Measurements from ENCODE around the gene LIN54.
A peak's percentile ranks its signal among the peaks of the same experiment; 100 is the strongest.

Gene LIN54

GRCh38 chr4:83012200-83012686 lies 1.6 kb upstream of the LIN54 start:
- TF ChIP-seq CSDC2 (CRISPR knock-in tag; IDR thresholded peaks at IDR 0.05) (no peak), PPARA (CRISPR knock-in tag; IDR thresholded peaks at IDR 0.05; ENCODE audit: borderline replicate concordance) (no peak), POU6F1 (CRISPR knock-in tag; IDR thresholded peaks at IDR 0.05; ENCODE audit: borderline replicate concordance, low read depth) (no peak), ZNF70 (CRISPR knock-in tag; IDR thresholded peaks at IDR 0.05) (no peak), ESRRG (CRISPR knock-in tag; IDR thresholded peaks at IDR 0.05) (no peak), ISL1 (CRISPR knock-in tag; IDR thresholded peaks at IDR 0.05) (no peak), CSRNP3 (CRISPR knock-in tag; IDR thresholded peaks at IDR 0.05) (no peak), ZC3H10 (CRISPR knock-in tag; IDR thresholded peaks at IDR 0.05) (no peak), OSR1 (CRISPR knock-in tag; IDR thresholded peaks at IDR 0.05) (no peak), BACH2 (CRISPR knock-in tag; IDR thresholded peaks at IDR 0.05; ENCODE audit: borderline replicate concordance) (no peak), PATZ1 (CRISPR knock-in tag; IDR thresholded peaks at IDR 0.05; ENCODE audit: borderline replicate concordance) (no peak), TOX (CRISPR knock-in tag; IDR thresholded peaks at IDR 0.05; ENCODE audit: borderline replicate concordance) (no peak), GLIS3 (CRISPR knock-in tag; IDR thresholded peaks at IDR 0.05) (no peak), ZNF8 (CRISPR knock-in tag; IDR thresholded peaks at IDR 0.05) (no peak), TSHZ2 (CRISPR knock-in tag; IDR thresholded peaks at IDR 0.05) (no peak), SNAI2 (CRISPR knock-in tag; IDR thresholded peaks at IDR 0.05) (no peak), RARB (CRISPR knock-in tag; IDR thresholded peaks at IDR 0.05) (no peak), TCF4 (CRISPR knock-in tag; IDR thresholded peaks at IDR 0.05; ENCODE audit: borderline replicate concordance) (no peak), ZNF565 (CRISPR knock-in tag; conservative IDR thresholded peaks at IDR 0.05; ENCODE audit: low read depth) (no peak)
- ATAC-seq: peak; percentile 8

GRCh38 chr4:83011689-83012199 lies 1.1 kb upstream of the LIN54 start:
- TF ChIP-seq CSDC2 (CRISPR knock-in tag; IDR thresholded peaks at IDR 0.05) (no peak), TSHZ2 (CRISPR knock-in tag; IDR thresholded peaks at IDR 0.05) (no peak), PATZ1 (CRISPR knock-in tag; IDR thresholded peaks at IDR 0.05; ENCODE audit: borderline replicate concordance) (no peak), TOX (CRISPR knock-in tag; IDR thresholded peaks at IDR 0.05; ENCODE audit: borderline replicate concordance) (no peak), BACH2 (CRISPR knock-in tag; IDR thresholded peaks at IDR 0.05; ENCODE audit: borderline replicate concordance) (no peak), CREB5 (CRISPR knock-in tag; IDR thresholded peaks at IDR 0.05; ENCODE audit: low read depth) (no peak), ISL1 (CRISPR knock-in tag; IDR thresholded peaks at IDR 0.05) (no peak), RARB (CRISPR knock-in tag; IDR thresholded peaks at IDR 0.05) (no peak), PPARA (CRISPR knock-in tag; IDR thresholded peaks at IDR 0.05; ENCODE audit: borderline replicate concordance) (no peak), TCF4 (CRISPR knock-in tag; IDR thresholded peaks at IDR 0.05; ENCODE audit: borderline replicate concordance) (no peak), SNAI2 (CRISPR knock-in tag; IDR thresholded peaks at IDR 0.05) (no peak), ZNF70 (CRISPR knock-in tag; IDR thresholded peaks at IDR 0.05) (no peak), GLIS3 (CRISPR knock-in tag; IDR thresholded peaks at IDR 0.05) (no peak), ESRRG (CRISPR knock-in tag; IDR thresholded peaks at IDR 0.05) (no peak), OSR1 (CRISPR knock-in tag; IDR thresholded peaks at IDR 0.05) (no peak)
- peak; percentile 7 for ATAC-seq

Data from SK-N-SH treated with all-trans-retinoic acid at 6 μM for 48 hours (cell line).